ENCODE results near the gene COL13A1.
A peak's percentile ranks its signal among the peaks of the same experiment; 100 is the strongest.

Gene COL13A1

GRCh38 chr10:69797959-69798358 is 3.7 kb upstream of the COL13A1 start:
- in situ Hi-C loops (cut with HindIII; ENCODE audit: low pct_unique_long_range_greater_than_20kb, low sequenced_read_pairs) = no loop called here
- DNase-seq (ENCODE audit: low read depth in 1 of 2, low spot score in 1 of 2) = no peak

GRCh38 chr10:69800109-69800508 is 1.6 kb upstream of the COL13A1 start:
- DNase-seq (ENCODE audit: low read depth in 1 of 2, low spot score in 1 of 2) = peak; percentile 15 to 60
- TF ChIP-seq JUND (IDR thresholded peaks at IDR 0.05; ENCODE audit: low read depth) = no peak
- in situ Hi-C loops (cut with HindIII; ENCODE audit: low pct_unique_long_range_greater_than_20kb, low sequenced_read_pairs) = no loop called here

More at GRCh38 chr10:69797959-69798358, 3.7 kb upstream of the COL13A1 start:
- no peak for TF ChIP-seq JUND (IDR thresholded peaks at IDR 0.05; ENCODE audit: low read depth)

GRCh38 chr10:69800665-69801064 is 1.0 kb upstream of the COL13A1 start:
- no peak for TF ChIP-seq JUND (IDR thresholded peaks at IDR 0.05; ENCODE audit: low read depth)
- in situ Hi-C loops (cut with HindIII; ENCODE audit: low pct_unique_long_range_greater_than_20kb, low sequenced_read_pairs) = no loop called here
- DNase-seq (ENCODE audit: low read depth in 1 of 2, low spot score in 1 of 2) = no peak

GRCh38 chr10:69801094-69801433 is 642 bp upstream of the COL13A1 start:
- in situ Hi-C loops (cut with HindIII; ENCODE audit: low pct_unique_long_range_greater_than_20kb, low sequenced_read_pairs) = no loop called here
- DNase-seq (ENCODE audit: low read depth in 1 of 2, low spot score in 1 of 2) = peak; percentile 41 to 50
- TF ChIP-seq JUND (IDR thresholded peaks at IDR 0.05; ENCODE audit: low read depth) = no peak

- DNase-seq (ENCODE audit: low read depth in 1 of 2, low spot score in 1 of 2) = peak in 1 of 2 experiments; percentile 20
Measured at GRCh38 chr10:69802424-69803161, 887 bp downstream of the COL13A1 start.

GRCh38 chr10:69803809-69804208 is 2.1 kb downstream of the COL13A1 start:
- no peak for DNase-seq (ENCODE audit: low read depth in 1 of 2, low spot score in 1 of 2)
- no peak for TF ChIP-seq JUND (IDR thresholded peaks at IDR 0.05; ENCODE audit: low read depth)
- in situ Hi-C loops (cut with HindIII; ENCODE audit: low pct_unique_long_range_greater_than_20kb, low sequenced_read_pairs) = no loop called here

More at GRCh38 chr10:69802424-69803161, 887 bp downstream of the COL13A1 start:
- in situ Hi-C loops (cut with HindIII; ENCODE audit: low pct_unique_long_range_greater_than_20kb, low sequenced_read_pairs) = no loop called here
- no peak for TF ChIP-seq JUND (IDR thresholded peaks at IDR 0.05; ENCODE audit: low read depth)

- in situ Hi-C loops (cut with HindIII; ENCODE audit: low pct_unique_long_range_greater_than_20kb, low sequenced_read_pairs) = no loop called here
- DNase-seq (ENCODE audit: low read depth in 1 of 2, low spot score in 1 of 2) = no peak
- no peak for TF ChIP-seq JUND (IDR thresholded peaks at IDR 0.05; ENCODE audit: low read depth)
Measured at GRCh38 chr10:69804775-69805174, 3.1 kb downstream of the COL13A1 start.

GRCh38 chr10:69807122-69807521 is 5.4 kb downstream of the COL13A1 start:
- TF ChIP-seq JUND (IDR thresholded peaks at IDR 0.05; ENCODE audit: low read depth) = no peak
- in situ Hi-C loops (cut with HindIII; ENCODE audit: low pct_unique_long_range_greater_than_20kb, low sequenced_read_pairs) = no loop called here
- no peak for DNase-seq (ENCODE audit: low read depth in 1 of 2, low spot score in 1 of 2)

- in situ Hi-C loops (cut with HindIII; ENCODE audit: low pct_unique_long_range_greater_than_20kb, low sequenced_read_pairs) = no loop called here
- DNase-seq (ENCODE audit: low read depth in 1 of 2, low spot score in 1 of 2) = peak in 1 of 2 experiments; percentile 16
- no peak for TF ChIP-seq JUND (IDR thresholded peaks at IDR 0.05; ENCODE audit: low read depth)
Measured at GRCh38 chr10:69807696-69808095, 6.0 kb downstream of the COL13A1 start.

GRCh38 chr10:69809318-69809717 is 7.6 kb downstream of the COL13A1 start:
- DNase-seq (ENCODE audit: low read depth in 1 of 2, low spot score in 1 of 2) = no peak
- in situ Hi-C loops (cut with HindIII; ENCODE audit: low pct_unique_long_range_greater_than_20kb, low sequenced_read_pairs) = no loop called here

GRCh38 chr10:69810097-69810496 is 8.4 kb downstream of the COL13A1 start:
- no peak for TF ChIP-seq JUND (IDR thresholded peaks at IDR 0.05; ENCODE audit: low read depth)
- DNase-seq (ENCODE audit: low read depth in 1 of 2, low spot score in 1 of 2) = no peak
- in situ Hi-C loops (cut with HindIII; ENCODE audit: low pct_unique_long_range_greater_than_20kb, low sequenced_read_pairs) = no loop called here

More at GRCh38 chr10:69809318-69809717, 7.6 kb downstream of the COL13A1 start:
- no peak for TF ChIP-seq JUND (IDR thresholded peaks at IDR 0.05; ENCODE audit: low read depth)

- no peak for TF ChIP-seq JUND (IDR thresholded peaks at IDR 0.05; ENCODE audit: low read depth)
- DNase-seq (ENCODE audit: low read depth in 1 of 2, low spot score in 1 of 2) = no peak
- in situ Hi-C loops (cut with HindIII; ENCODE audit: low pct_unique_long_range_greater_than_20kb, low sequenced_read_pairs) = no loop called here
Measured at GRCh38 chr10:69810675-69811397, 9.1 kb downstream of the COL13A1 start.

GRCh38 chr10:69813632-69814031 is 11.9 kb downstream of the COL13A1 start:
- no peak for TF ChIP-seq JUND (IDR thresholded peaks at IDR 0.05; ENCODE audit: low read depth)
- no peak for DNase-seq (ENCODE audit: low read depth in 1 of 2, low spot score in 1 of 2)
- in situ Hi-C loops (cut with HindIII; ENCODE audit: low pct_unique_long_range_greater_than_20kb, low sequenced_read_pairs) = no loop called here
